ENCODE measurements around the gene NRIP2.

DNA sequence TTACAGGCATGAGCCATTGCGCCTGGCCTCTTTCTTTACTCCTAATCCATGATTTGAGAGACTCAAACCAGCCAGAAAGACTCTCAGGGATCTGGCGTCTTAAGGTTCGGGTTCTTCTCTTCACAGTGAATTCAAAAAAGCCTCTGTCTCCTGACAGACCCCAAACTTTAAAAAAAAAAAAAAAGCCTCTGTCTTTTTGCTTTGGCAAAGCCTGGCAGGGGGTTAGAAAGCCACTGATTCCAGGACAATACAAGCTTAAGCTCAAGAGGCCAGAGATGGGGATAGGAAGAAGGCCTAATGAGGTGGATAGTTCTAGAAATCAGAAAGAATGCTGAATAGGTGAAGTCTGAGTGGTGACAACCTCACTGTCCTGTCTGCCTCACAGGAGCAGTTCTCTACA, 8.8 kb downstream of the NRIP2 start:
- TF ChIP-seq, protein P1, sequence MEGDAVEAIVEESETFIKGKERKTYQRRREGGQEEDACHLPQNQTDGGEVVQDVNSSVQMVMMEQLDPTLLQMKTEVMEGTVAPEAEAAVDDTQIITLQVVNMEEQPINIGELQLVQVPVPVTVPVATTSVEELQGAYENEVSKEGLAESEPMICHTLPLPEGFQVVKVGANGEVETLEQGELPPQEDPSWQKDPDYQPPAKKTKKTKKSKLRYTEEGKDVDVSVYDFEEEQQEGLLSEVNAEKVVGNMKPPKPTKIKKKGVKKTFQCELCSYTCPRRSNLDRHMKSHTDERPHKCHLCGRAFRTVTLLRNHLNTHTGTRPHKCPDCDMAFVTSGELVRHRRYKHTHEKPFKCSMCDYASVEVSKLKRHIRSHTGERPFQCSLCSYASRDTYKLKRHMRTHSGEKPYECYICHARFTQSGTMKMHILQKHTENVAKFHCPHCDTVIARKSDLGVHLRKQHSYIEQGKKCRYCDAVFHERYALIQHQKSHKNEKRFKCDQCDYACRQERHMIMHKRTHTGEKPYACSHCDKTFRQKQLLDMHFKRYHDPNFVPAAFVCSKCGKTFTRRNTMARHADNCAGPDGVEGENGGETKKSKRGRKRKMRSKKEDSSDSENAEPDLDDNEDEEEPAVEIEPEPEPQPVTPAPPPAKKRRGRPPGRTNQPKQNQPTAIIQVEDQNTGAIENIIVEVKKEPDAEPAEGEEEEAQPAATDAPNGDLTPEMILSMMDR (IDR thresholded peaks at IDR 0.05; ENCODE audit: low read depth, low read length): no peak
- TF ChIP-seq POLR2A (IDR thresholded peaks at IDR 0.05; ENCODE audit: extremely low read depth, insufficient read length) (no peak), MAX (IDR thresholded peaks at IDR 0.05; ENCODE audit: low read depth, low read length) (no peak)

Data from NB4 (cell line).